Adrenal gland (tissue), 12 donors: Measurements from ENCODE around the gene RAC3. TPM values are rescaled to one million over a fixed set of nuclear protein-coding genes. Genes with fewer than 3 reads are reported as not detected.

Experiments
- DNase-seq, 7 donors: peaks; one replicate each; pipeline ENCODE4 v3.0.0-alpha.2; 2019 to 2020
- H3K27ac ChIP-seq, 5 donors: fragments of 200-600 bp; sonication (generic) in 4 of 5; 1 replicate in 3 of 5; 2 replicates in 2 of 5; pipeline versions ENCODE4 v1.5.1 to v1.8.0; 2016 to 2020; ENCODE audit warnings: mild to moderate bottlenecking in 1 of 5
- H3K27me3 ChIP-seq: fragments of 200-600 bp; 2 replicates; pipeline ENCODE4 v1.8.0; 2021
- H3K36me3 ChIP-seq, 2 donors: fragments of 200-600 bp; replicated peaks in 1 of 2; 1 replicate in 1 of 2; 2 replicates in 1 of 2; pipeline versions ENCODE4 v1.5.1 to v1.8.0; 2018 to 2022
- H3K4me1 ChIP-seq, 2 donors: fragments of 200-600 bp; replicated peaks in 1 of 2; 1 replicate in 1 of 2; 2 replicates in 1 of 2; pipeline versions ENCODE4 v1.5.1 to v1.8.0; 2018 to 2021
- H3K4me3 ChIP-seq, 4 donors: fragments of 200-600 bp; sonication (generic) in 3 of 4; one replicate each; pipeline ENCODE4 v1.5.1; 2016 to 2018
- H3K9me3 ChIP-seq, 3 donors: fragments of 200-600 bp; sonication (generic) in 1 of 3; replicated peaks in 1 of 3; 1 replicate in 2 of 3; 2 replicates in 1 of 3; pipeline versions ENCODE4 v1.5.1 to v1.8.0; 2016 to 2021
- CTCF ChIP-seq, 6 experiments: fragments of 450-650 bp in 4 of 6; fragments of 200-600 bp in 2 of 6; sonication (generic) in 1 of 6; IDR thresholded peaks; 1 replicate in 5 of 6; 2 replicates in 1 of 6; pipeline versions ENCODE4 v1.5.1 to v1.8.0; 2016 to 2021; ENCODE audit warnings: antibody characterized with exemption in 6 of 6, mild to moderate bottlenecking in 2 of 6, moderate library complexity in 1 of 6
- POLR2A ChIP-seq, 2 donors: fragments of 450-650 bp; IDR thresholded peaks; one replicate each; pipeline ENCODE4 v1.6.1; 2017; ENCODE audit warnings: antibody characterized with exemption in 2 of 2, mild to moderate bottlenecking in 2 of 2, moderate library complexity in 1 of 2
- WGBS, 4 donors: extraction: QIAGEN DNeasy Blood & Tissue Kit in 2 of 4; methylation state at CpG; one replicate each; pipeline versions ENCODE4 v1.1.5 to v1.1.7; 2013 to 2017; 5-methylcytosine and 5-hydroxymethylcytosine counted together
- intact Hi-C, 2 donors: fragments of 100-400 bp; cut with DNase I; formaldehyde crosslinking; loops; one replicate each; pipeline versions ENCODE4 v1.14.1 to v1.15.0; 2022 to 2023
- polyA plus RNA-seq, 3 donors: library from polyadenylated mRNA; stranded (reverse); fragments of 200-250 nt in 2 of 3; fragments of 350-450 nt in 1 of 3; fragmentation: Illumina TruSeq in 1 of 3; extraction: RNeasy Lipid Tissue Mini Kit (QIAGEN cat#74804) in 1 of 3; gene quantifications; one replicate each; pipeline ENCODE4 v1.2.3, GENCODE V29; 2013 to 2014
- total RNA-seq, 9 donors: library from RNA; depleted of rRNA in 4 of 9; stranded (reverse); fragments of >200 nt in 4 of 9; fragments of 120-200 nt in 1 of 9; fragmentation: NEBNext Ultra II Directional in 1 of 9; extraction: Animal tissue kit (Norgen Biotek cat#: 25700) in 1 of 9; gene quantifications; one replicate each; pipeline versions ENCODE4 v1.1.0 to v1.2.4, GENCODE V29; 2013 to 2023
- donor health status: healthy with polysubstance abuse.
- donor health status: Bipolar disorder and iron deficiency.
- donor health status: DM: yes; HTN: yes; CAD: no.
- donor health status: DM: no; HTN: no; CAD: no.
- donor health status: DM: no; HTN: no; CAD: no.
- donor health status: DM: yes; HTN: yes; CAD: no.

The RAC3 gene
- total and polyA plus RNA-seq, 12 donors: 1.6 to 13.5 (median 5.1) TPM

GRCh38 chr17:81998212-81998611, 33.3 kb upstream of the RAC3 start:
- Histone ChIP-seq H3K4me1 (peaks cover under 1 to 2% of the 10 kb centered on the region in 2 donors), H3K36me3 (no peaks in the 10 kb centered on the region), H3K27ac (no peak overlapping the region), H3K27me3 (no peaks in the 10 kb centered on the region), H3K9me3 (no peaks in the 10 kb centered on the region), H3K4me3 (no peak overlapping the region)
- TF ChIP-seq POLR2A (IDR thresholded peaks at IDR 0.05) (no peak), CTCF (IDR thresholded peaks at IDR 0.05) (no peak)
- no peak for DNase-seq
- 76 to 89% (median 84%) methylated on average over 7 of the region's 7 CpGs for WGBS, 4 donors
- intact Hi-C loops: no loop called here

- no peaks in the 10 kb centered on the region for H3K36me3 ChIP-seq
- no peak overlapping the region for H3K4me3 ChIP-seq
- H3K4me1 ChIP-seq: peaks cover 4 to 8% of the 10 kb centered on the region in 2 donors
- 78 to 96% (median 89%) methylated on average over 9 to 14 of the region's 14 CpGs for WGBS, 4 donors
- H3K9me3 ChIP-seq: no peaks in the 10 kb centered on the region
- TF ChIP-seq POLR2A (IDR thresholded peaks at IDR 0.05) (no peak), CTCF (IDR thresholded peaks at IDR 0.05) (no peak)
- no peaks in the 10 kb centered on the region for H3K27me3 ChIP-seq
- intact Hi-C loops: no loop called here
- no peak overlapping the region for H3K27ac ChIP-seq
- DNase-seq: no peak
Measured at GRCh38 chr17:81998691-81999438, 32.6 kb upstream of the RAC3 start.

- Histone ChIP-seq H3K4me1 (peaks cover 4 to 12% of the 10 kb centered on the region in 2 donors), H3K9me3 (no peaks in the 10 kb centered on the region), H3K4me3 (no peak overlapping the region), H3K27ac (no peak overlapping the region), H3K36me3 (no peaks in the 10 kb centered on the region), H3K27me3 (no peaks in the 10 kb centered on the region)
- 93 to 95% (median 93%) methylated on average over 9 to 12 of the region's 12 CpGs for WGBS, 4 donors
- TF ChIP-seq CTCF (IDR thresholded peaks at IDR 0.05) (no peak), POLR2A (IDR thresholded peaks at IDR 0.05) (no peak)
- no peak for DNase-seq
- intact Hi-C loops: no loop called here
Measured at GRCh38 chr17:81999587-81999975, 31.9 kb upstream of the RAC3 start.

GRCh38 chr17:81999976-82000802, 31.3 kb upstream of the RAC3 start:
- peaks cover 4 to 12% of the 10 kb centered on the region in 2 donors for H3K4me1 ChIP-seq
- DNase-seq: no peak
- no peak overlapping the region for H3K4me3 ChIP-seq
- WGBS, 4 donors: 80 to 89% (median 84%) methylated on average over 17 to 36 of the region's 36 CpGs
- no peaks in the 10 kb centered on the region for H3K36me3 ChIP-seq
- no peak for TF ChIP-seq CTCF (IDR thresholded peaks at IDR 0.05)
- no peak for TF ChIP-seq POLR2A (IDR thresholded peaks at IDR 0.05)
- H3K27ac ChIP-seq: no peak overlapping the region
- H3K9me3 ChIP-seq: no peaks in the 10 kb centered on the region
- intact Hi-C loops: no loop called here
- no peaks in the 10 kb centered on the region for H3K27me3 ChIP-seq
